SJCRH30 (cell line): Measurements from ENCODE around the gene COL4A2. TPM values are rescaled to one million over a fixed set of nuclear protein-coding genes. Genes with fewer than 3 reads are reported as not detected.
"Not testable (repeated sequence)": the region's sequence is repeated elsewhere in the genome, so short reads cannot be mapped to it uniquely, and the experiment has no call there.

Source experiments
- DNase-seq, 2 experiments: peaks; one replicate each; pipeline ENCODE4 v3.0.0-alpha.2; 2015 to 2020
- H3K27ac ChIP-seq: fragments of 250-450 bp; sonication (Bioruptor Pico); 2 replicates; pipeline ENCODE4 v1.5.1; 2020; ENCODE audit warnings: mild to moderate bottlenecking, moderate library complexity
- H3K27me3 ChIP-seq: fragments of 250-450 bp; sonication (Bioruptor Pico); 2 replicates; pipeline ENCODE4 v1.5.1; 2020; ENCODE audit warnings: mild to moderate bottlenecking, moderate library complexity
- H3K36me3 ChIP-seq: fragments of 250-450 bp; sonication (Bioruptor Pico); 2 replicates; pipeline ENCODE4 v1.5.1; 2020; ENCODE audit warnings: mild to moderate bottlenecking, moderate library complexity
- H3K4me1 ChIP-seq: fragments of 250-450 bp; sonication (Bioruptor Pico); 2 replicates; pipeline ENCODE4 v1.5.1; 2020; ENCODE audit warnings: mild to moderate bottlenecking, moderate library complexity
- H3K4me3 ChIP-seq: fragments of 250-450 bp; sonication (Bioruptor Pico); 2 replicates; pipeline ENCODE4 v1.5.1; 2020; ENCODE audit warnings: mild to moderate bottlenecking, moderate library complexity
- H3K9me3 ChIP-seq: fragments of 250-450 bp; sonication (Bioruptor Pico); replicated peaks from 2 replicates; pipeline ENCODE4 v1.5.1; 2020; ENCODE audit warnings: mild to moderate bottlenecking, moderate library complexity
- total RNA-seq: library from RNA; depleted of rRNA; stranded (reverse); fragments of >200 nt; shearing (Covaris generic); gene quantifications from 2 replicates; pipeline ENCODE4 v1.2.3, GENCODE V29; 2014

Gene COL4A2
- total RNA-seq, 1 experiment from 2014 or later = 251 TPM

- no peaks in the 10 kb centered on the region for H3K9me3 ChIP-seq
- H3K36me3 ChIP-seq = peaks cover 57% of the 10 kb centered on the region
- no peaks in the 10 kb centered on the region for H3K27me3 ChIP-seq
- peaks cover 6% of the 10 kb centered on the region; the same call in 1 of the 2 replicates for H3K4me1 ChIP-seq
- no peak for DNase-seq
- H3K4me3 ChIP-seq = no peak overlapping the region
- no peak overlapping the region for H3K27ac ChIP-seq
Observed at GRCh38 chr13:110312339-110313031, 5.4 kb downstream of the COL4A2 start.

GRCh38 chr13:110313261-110313660, 6.2 kb downstream of the COL4A2 start:
- not testable (repeated sequence) for DNase-seq, H3K27ac ChIP-seq, H3K27me3 ChIP-seq, H3K9me3 ChIP-seq, H3K4me3 ChIP-seq, H3K4me1 ChIP-seq
- H3K36me3 ChIP-seq = peaks cover 62% of the 10 kb centered on the region

GRCh38 chr13:110313733-110314132, 6.6 kb downstream of the COL4A2 start:
- DNase-seq, H3K27me3 ChIP-seq, H3K27ac ChIP-seq, H3K4me1 ChIP-seq, H3K9me3 ChIP-seq, H3K4me3 ChIP-seq: not testable (repeated sequence)
- peaks cover 63% of the 10 kb centered on the region for H3K36me3 ChIP-seq

- DNase-seq = no peak
- Histone ChIP-seq H3K36me3 (peaks cover 60% of the 10 kb centered on the region), H3K4me1 (peaks cover 7% of the 10 kb centered on the region), H3K9me3 (no peaks in the 10 kb centered on the region), H3K27ac (no peak overlapping the region), H3K27me3 (no peaks in the 10 kb centered on the region), H3K4me3 (no peak overlapping the region)
Observed at GRCh38 chr13:110314516-110315245, 7.6 kb downstream of the COL4A2 start.

GRCh38 chr13:110316196-110316595, 9.1 kb downstream of the COL4A2 start:
- H3K9me3 ChIP-seq = no peaks in the 10 kb centered on the region
- H3K36me3 ChIP-seq = peaks cover 45% of the 10 kb centered on the region
- DNase-seq = no peak
- H3K27me3 ChIP-seq = no peaks in the 10 kb centered on the region
- peaks cover 13% of the 10 kb centered on the region for H3K4me1 ChIP-seq
- no peak overlapping the region for H3K27ac ChIP-seq
- H3K4me3 ChIP-seq = no peak overlapping the region

GRCh38 chr13:110317093-110317492, 10.0 kb downstream of the COL4A2 start:
- Histone ChIP-seq H3K36me3 (peaks cover 48% of the 10 kb centered on the region), H3K4me3 (no peak overlapping the region), H3K4me1 (peaks cover 13% of the 10 kb centered on the region), H3K9me3 (no peaks in the 10 kb centered on the region), H3K27me3 (no peaks in the 10 kb centered on the region), H3K27ac (no peak overlapping the region)
- no peak for DNase-seq

- Histone ChIP-seq H3K36me3 (peaks cover 44% of the 10 kb centered on the region), H3K27me3 (no peaks in the 10 kb centered on the region), H3K27ac (no peak overlapping the region), H3K4me3 (no peak overlapping the region), H3K9me3 (no peaks in the 10 kb centered on the region), H3K4me1 (peaks cover 16% of the 10 kb centered on the region)
- no peak for DNase-seq
Observed at GRCh38 chr13:110317496-110318195, 10.6 kb downstream of the COL4A2 start.

- Histone ChIP-seq H3K4me1 (peaks cover 22% of the 10 kb centered on the region), H3K4me3 (no peak overlapping the region), H3K27me3 (no peaks in the 10 kb centered on the region), H3K27ac (no peak overlapping the region), H3K9me3 (no peaks in the 10 kb centered on the region), H3K36me3 (peaks cover 39% of the 10 kb centered on the region)
- no peak for DNase-seq
Observed at GRCh38 chr13:110318920-110319319, 11.8 kb downstream of the COL4A2 start.

GRCh38 chr13:110319397-110319773, 12.3 kb downstream of the COL4A2 start:
- no peaks in the 10 kb centered on the region for H3K27me3 ChIP-seq
- H3K36me3 ChIP-seq = peaks cover 37% of the 10 kb centered on the region
- no peak overlapping the region for H3K27ac ChIP-seq
- peaks cover 22% of the 10 kb centered on the region for H3K4me1 ChIP-seq
- H3K9me3 ChIP-seq = no peaks in the 10 kb centered on the region
- no peak for DNase-seq
- no peak overlapping the region for H3K4me3 ChIP-seq

GRCh38 chr13:110319774-110320509, 12.9 kb downstream of the COL4A2 start:
- no peak for DNase-seq
- H3K4me1 ChIP-seq = peaks cover 22% of the 10 kb centered on the region

GRCh38 chr13:110320645-110321044, 13.6 kb downstream of the COL4A2 start:
- Histone ChIP-seq H3K9me3 (no peaks in the 10 kb centered on the region), H3K27ac (peak overlapping the region; percentile 55), H3K4me3 (no peak overlapping the region), H3K27me3 (no peaks in the 10 kb centered on the region), H3K4me1 (peaks cover 22% of the 10 kb centered on the region), H3K36me3 (peaks cover 35% of the 10 kb centered on the region)
- DNase-seq = no peak

More at GRCh38 chr13:110319774-110320509, 12.9 kb downstream of the COL4A2 start:
- Histone ChIP-seq H3K27ac (peak overlapping the region; percentile 55), H3K9me3 (no peaks in the 10 kb centered on the region), H3K27me3 (no peaks in the 10 kb centered on the region), H3K4me3 (no peak overlapping the region), H3K36me3 (peaks cover 37% of the 10 kb centered on the region)

- not testable (repeated sequence) for H3K4me3 ChIP-seq, H3K9me3 ChIP-seq, DNase-seq, H3K27me3 ChIP-seq
- H3K4me1 ChIP-seq = peaks cover 24% of the 10 kb centered on the region
- 0 out of 2 replicates have a peak overlapping the region, but pooled peaks have one; percentile 5 for H3K27ac ChIP-seq
- peaks cover 26% of the 10 kb centered on the region for H3K36me3 ChIP-seq
Observed at GRCh38 chr13:110321573-110321972, 14.5 kb downstream of the COL4A2 start.

- H3K27ac ChIP-seq = peak overlapping the region; percentile 33
- H3K4me3 ChIP-seq = no peak overlapping the region
- H3K36me3 ChIP-seq = peaks cover 19% of the 10 kb centered on the region
- no peaks in the 10 kb centered on the region for H3K9me3 ChIP-seq
- H3K27me3 ChIP-seq = no peaks in the 10 kb centered on the region
- no peak for DNase-seq
- peaks cover 29% of the 10 kb centered on the region for H3K4me1 ChIP-seq
Observed at GRCh38 chr13:110322126-110322827, 15.2 kb downstream of the COL4A2 start.

GRCh38 chr13:110322828-110323171, 15.7 kb downstream of the COL4A2 start:
- peaks cover 17% of the 10 kb centered on the region for H3K36me3 ChIP-seq
- DNase-seq = no peak
- no peak overlapping the region for H3K4me3 ChIP-seq
- no peaks in the 10 kb centered on the region for H3K9me3 ChIP-seq
- peaks cover 29% of the 10 kb centered on the region for H3K4me1 ChIP-seq
- H3K27me3 ChIP-seq = no peaks in the 10 kb centered on the region
- peak overlapping the region; percentile 33 for H3K27ac ChIP-seq
